ENCODE data around the gene ECEL1. TPM values are rescaled to one million over a fixed set of nuclear protein-coding genes. Genes with fewer than 3 reads are reported as not detected.
"Not testable (repeated sequence)": the region's sequence is repeated elsewhere in the genome, so short reads cannot be mapped to it uniquely, and the experiment has no call there.

The ECEL1 gene
- polyA plus RNA-seq, 3 donors from 2014 or later: not detected

GRCh38 chr2:232463701-232464543 is 23.7 kb downstream of the ECEL1 start:
- no peaks in the 10 kb centered on the region for H3K4me1 Mint-ChIP-seq
- no peaks in the 10 kb centered on the region for H3K9me3 Mint-ChIP-seq
- no peak overlapping the region for H3K27ac Mint-ChIP-seq
- no peak overlapping the region for H3K4me3 Mint-ChIP-seq
- no peaks in the 10 kb centered on the region for H3K36me3 Mint-ChIP-seq
- no peak for DNase-seq
- peaks cover 3 to 7% (median 5%) of the 10 kb centered on the region in 3 donors for H3K27me3 Mint-ChIP-seq (ENCODE audit: low read depth in 3 of 3)

GRCh38 chr2:232460171-232460570 is 27.5 kb downstream of the ECEL1 start:
- Mint-ChIP-seq H3K36me3 (no peaks in the 10 kb centered on the region), H3K27me3 (ENCODE audit: low read depth in 3 of 3) (peaks cover 6 to 9% (median 6%) of the 10 kb centered on the region in 3 donors), H3K4me1 (peaks cover 0 to 1% of the 10 kb centered on the region in 2 donors), H3K27ac (no peak overlapping the region), H3K9me3 (no peaks in the 10 kb centered on the region), H3K4me3 (no peak overlapping the region)
- DNase-seq: no peak

GRCh38 chr2:232459419-232460035 is 28.1 kb downstream of the ECEL1 start:
- Mint-ChIP-seq H3K27ac (no peak overlapping the region), H3K36me3 (no peaks in the 10 kb centered on the region), H3K9me3 (no peaks in the 10 kb centered on the region), H3K4me3 (no peak overlapping the region), H3K4me1 (peaks cover 0 to 1% of the 10 kb centered on the region in 2 donors), H3K27me3 (ENCODE audit: low read depth in 3 of 3) (peaks cover 6 to 11% (median 6%) of the 10 kb centered on the region in 3 donors)
- DNase-seq: no peak

- Mint-ChIP-seq H3K27ac (no peak overlapping the region), H3K4me3 (no peak overlapping the region), H3K36me3 (no peaks in the 10 kb centered on the region), H3K9me3 (no peaks in the 10 kb centered on the region), H3K27me3 (ENCODE audit: low read depth in 3 of 3) (peaks cover 6 to 9% (median 6%) of the 10 kb centered on the region in 3 donors), H3K4me1 (peaks cover 0 to 1% of the 10 kb centered on the region in 2 donors)
- no peak for DNase-seq
Observed at GRCh38 chr2:232458661-232459418, 28.8 kb downstream of the ECEL1 start.

- no peak for DNase-seq
- H3K4me3 Mint-ChIP-seq: no peak overlapping the region
- no peak overlapping the region for H3K27ac Mint-ChIP-seq
- H3K36me3 Mint-ChIP-seq: no peaks in the 10 kb centered on the region
- H3K4me1 Mint-ChIP-seq: peaks cover 0 to 1% of the 10 kb centered on the region in 2 donors
- peaks cover 4 to 7% (median 6%) of the 10 kb centered on the region in 3 donors for H3K27me3 Mint-ChIP-seq (ENCODE audit: low read depth in 3 of 3)
- H3K9me3 Mint-ChIP-seq: no peaks in the 10 kb centered on the region
Observed at GRCh38 chr2:232458051-232458660, 29.5 kb downstream of the ECEL1 start.

- H3K27me3 Mint-ChIP-seq (ENCODE audit: low read depth in 3 of 3): peaks cover 3 to 8% (median 7%) of the 10 kb centered on the region in 3 donors
- DNase-seq: no peak
Observed at GRCh38 chr2:232457121-232458011, 30.3 kb downstream of the ECEL1 start.

GRCh38 chr2:232456296-232457120 is 31.1 kb downstream of the ECEL1 start:
- no peak overlapping the region for H3K27ac Mint-ChIP-seq
- H3K36me3 Mint-ChIP-seq: no peaks in the 10 kb centered on the region
- peaks cover 3 to 8% (median 5%) of the 10 kb centered on the region in 3 donors for H3K27me3 Mint-ChIP-seq (ENCODE audit: low read depth in 3 of 3)
- H3K4me1 Mint-ChIP-seq: peaks cover 0 to 1% of the 10 kb centered on the region in 2 donors
- no peaks in the 10 kb centered on the region for H3K9me3 Mint-ChIP-seq
- DNase-seq: no peak
- no peak overlapping the region for H3K4me3 Mint-ChIP-seq

More at GRCh38 chr2:232457121-232458011, 30.3 kb downstream of the ECEL1 start:
- no peak overlapping the region for H3K4me3 Mint-ChIP-seq
- no peak overlapping the region for H3K27ac Mint-ChIP-seq
- H3K4me1 Mint-ChIP-seq: peaks cover 0 to 1% of the 10 kb centered on the region in 2 donors
- H3K36me3 Mint-ChIP-seq: no peaks in the 10 kb centered on the region
- no peaks in the 10 kb centered on the region for H3K9me3 Mint-ChIP-seq

- H3K4me1 Mint-ChIP-seq: peaks cover 0 to 1% of the 10 kb centered on the region in 2 donors
- H3K27ac Mint-ChIP-seq: no peak within 1 kb of the TSS
- no peaks in the 10 kb centered on the region for H3K9me3 Mint-ChIP-seq
- no peak for DNase-seq
- H3K27me3 Mint-ChIP-seq (ENCODE audit: low read depth in 3 of 3): peaks cover 3 to 8% (median 3%) of the 10 kb centered on the region in 3 donors
- no peaks in the 10 kb centered on the region for H3K36me3 Mint-ChIP-seq
- no peak within 1 kb of the TSS for H3K4me3 Mint-ChIP-seq
Observed at GRCh38 chr2:232455426-232456255, 32.0 kb downstream of the ECEL1 start, which contains the start of gene ALPI. Gene ALPI, plus strand, starts transcription at chr2:232456153. Its CDS starts 47 bp downstream, at chr2:232456200.

- Mint-ChIP-seq H3K9me3 (no peaks in the 10 kb centered on the region), H3K27ac (no peak overlapping the region), H3K4me3 (no peak overlapping the region), H3K4me1 (peaks cover 0 to 1% of the 10 kb centered on the region in 2 donors), H3K27me3 (ENCODE audit: low read depth in 3 of 3) (peaks cover 2 to 5% (median 3%) of the 10 kb centered on the region in 3 donors), H3K36me3 (no peaks in the 10 kb centered on the region)
- no peak for DNase-seq
Observed at GRCh38 chr2:232454630-232455029, 33.0 kb downstream of the ECEL1 start.

GRCh38 chr2:232451645-232452044 is 36.0 kb downstream of the ECEL1 start:
- not testable (repeated sequence) for DNase-seq; H3K27me3 Mint-ChIP-seq (ENCODE audit: low read depth in 3 of 3); H3K4me1 Mint-ChIP-seq; H3K27ac Mint-ChIP-seq; H3K36me3 Mint-ChIP-seq; H3K9me3 Mint-ChIP-seq; H3K4me3 Mint-ChIP-seq

- H3K36me3 Mint-ChIP-seq: no peaks in the 10 kb centered on the region
- H3K9me3 Mint-ChIP-seq: no peaks in the 10 kb centered on the region
- no peaks in the 10 kb centered on the region for H3K4me1 Mint-ChIP-seq
- no peak for DNase-seq
- H3K27me3 Mint-ChIP-seq (ENCODE audit: low read depth in 3 of 3): peaks cover 0 to 2% (median 1%) of the 10 kb centered on the region in 3 donors
- no peak overlapping the region for H3K27ac Mint-ChIP-seq
- no peak overlapping the region for H3K4me3 Mint-ChIP-seq
Observed at GRCh38 chr2:232449964-232450363, 37.7 kb downstream of the ECEL1 start.
